DOHH2 (cell line): ENCODE data around the gene C9orf152.

ENCODE experiments used
- H3F3A ChIP-seq: fragments of 200-600 bp; sonication (generic), shearing (Covaris generic); 2 replicates; pipeline ENCODE4 v1.6.0; 2016; ENCODE audit warnings: antibody characterized with exemption, mild to moderate bottlenecking; ENCODE audit not compliant: control insufficient read depth, insufficient read depth
- H3K27ac ChIP-seq: fragments of 200-600 bp; sonication (generic); 2 replicates; pipeline ENCODE4 v1.5.1; 2014; ENCODE audit warnings: low read depth, mild to moderate bottlenecking, low read length, moderate library complexity
- H3K27me3 ChIP-seq: fragments of 200-600 bp; sonication (generic); 2 replicates; pipeline ENCODE4 v1.6.1; 2014; ENCODE audit warnings: mild to moderate bottlenecking, low read length, mixed read lengths; ENCODE audit not compliant: control insufficient read depth
- H3K36me3 ChIP-seq: fragments of 200-600 bp; sonication (generic); 2 replicates; pipeline ENCODE4 v1.6.1; 2014; ENCODE audit warnings: mild to moderate bottlenecking, low read length, moderate library complexity, mixed read lengths; ENCODE audit not compliant: control insufficient read depth
- H3K4me1 ChIP-seq: fragments of 200-600 bp; sonication (generic); 2 replicates; pipeline ENCODE4 v1.6.1; 2014; ENCODE audit warnings: mild to moderate bottlenecking, low read length, mixed read lengths; ENCODE audit not compliant: control insufficient read depth
- H3K4me2 ChIP-seq: fragments of 200-600 bp; sonication (generic); 2 replicates; pipeline ENCODE4 v1.6.0; 2014; ENCODE audit warnings: mild to moderate bottlenecking, low read length, moderate library complexity
- H3K4me3 ChIP-seq: fragments of 200-600 bp; sonication (generic); 2 replicates; pipeline ENCODE4 v1.5.1; 2014; ENCODE audit warnings: mild to moderate bottlenecking, low read length, mixed read lengths
- H3K79me2 ChIP-seq: fragments of 200-600 bp; sonication (generic); 2 replicates; pipeline ENCODE4 v1.6.1; 2014; ENCODE audit warnings: mild to moderate bottlenecking, low read length, mixed read lengths; ENCODE audit not compliant: control insufficient read depth
- H3K9me2 ChIP-seq: fragments of 200-600 bp; sonication (generic); replicated peaks from 2 replicates; pipeline ENCODE4 v1.6.1; 2014; ENCODE audit warnings: mild to moderate bottlenecking, low read length, mixed read lengths; ENCODE audit not compliant: control insufficient read depth
- H3K9me3 ChIP-seq: fragments of 200-600 bp; sonication (generic); 2 replicates; pipeline ENCODE4 v1.6.1; 2014; ENCODE audit warnings: antibody characterized with exemption, low read length, mixed read lengths; ENCODE audit not compliant: control insufficient read depth, insufficient read depth
- H4K20me1 ChIP-seq: fragments of 200-600 bp; sonication (generic); 2 replicates; pipeline ENCODE4 v1.6.0; 2014; ENCODE audit warnings: low read depth, mild to moderate bottlenecking, antibody characterized with exemption, low read length, moderate library complexity; ENCODE audit not compliant: control insufficient read depth, insufficient read depth
- EZH2phosphoT487 ChIP-seq: fragments of 200-600 bp; sonication (generic); IDR thresholded peaks from 2 replicates; pipeline ENCODE4 v1.6.1; 2017; ENCODE audit warnings: borderline replicate concordance, mild to moderate bottlenecking, antibody characterized with exemption, low read length, moderate library complexity, mixed read lengths
- TF ChIP-seq, protein P1 (sequence below): fragments of 200-600 bp; sonication (generic); IDR thresholded peaks from one replicate; pipeline ENCODE4 v1.5.1; 2014; ENCODE audit warnings: antibody characterized with exemption, mild to moderate bottlenecking, low read depth, low read length; ENCODE audit not compliant: poor library complexity, severe bottlenecking

C9orf152 gene

DNA sequence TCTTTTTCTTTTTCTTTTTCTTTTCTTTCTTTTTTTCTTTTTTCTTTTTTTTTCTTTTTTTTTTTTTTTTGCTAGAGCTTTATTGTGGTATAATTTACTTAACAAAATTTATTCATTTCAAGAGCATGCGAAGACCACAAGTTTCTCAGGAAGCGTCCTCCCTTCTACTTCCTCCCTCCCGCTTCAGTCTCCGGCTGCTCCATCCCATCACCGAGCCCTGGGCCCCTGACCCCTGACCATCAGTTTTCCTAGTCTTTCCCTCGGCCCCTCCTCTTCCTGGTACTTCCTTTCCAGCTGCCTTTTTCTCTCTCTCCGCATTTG, 34.7 kb downstream of the C9orf152 start:
- Histone ChIP-seq H3K27me3 (no peaks in the 10 kb centered on the region), H3K79me2 (no peaks in the 10 kb centered on the region), H4K20me1 (peaks cover 5% of the 10 kb centered on the region; the same call in 1 of the 2 replicates), H3K4me3 (no peak overlapping the region), H3K4me1 (no peaks in the 10 kb centered on the region), H3K9me3 (no peaks in the 10 kb centered on the region), H3F3A (peaks cover 18% of the 10 kb centered on the region), H3K9me2 (no peaks in the 10 kb centered on the region), H3K4me2 (no peak overlapping the region), H3K36me3 (peaks cover 36% of the 10 kb centered on the region), H3K27ac (no peak overlapping the region)
- no peak for TF ChIP-seq EZH2phosphoT487
- TF ChIP-seq, protein P1, sequence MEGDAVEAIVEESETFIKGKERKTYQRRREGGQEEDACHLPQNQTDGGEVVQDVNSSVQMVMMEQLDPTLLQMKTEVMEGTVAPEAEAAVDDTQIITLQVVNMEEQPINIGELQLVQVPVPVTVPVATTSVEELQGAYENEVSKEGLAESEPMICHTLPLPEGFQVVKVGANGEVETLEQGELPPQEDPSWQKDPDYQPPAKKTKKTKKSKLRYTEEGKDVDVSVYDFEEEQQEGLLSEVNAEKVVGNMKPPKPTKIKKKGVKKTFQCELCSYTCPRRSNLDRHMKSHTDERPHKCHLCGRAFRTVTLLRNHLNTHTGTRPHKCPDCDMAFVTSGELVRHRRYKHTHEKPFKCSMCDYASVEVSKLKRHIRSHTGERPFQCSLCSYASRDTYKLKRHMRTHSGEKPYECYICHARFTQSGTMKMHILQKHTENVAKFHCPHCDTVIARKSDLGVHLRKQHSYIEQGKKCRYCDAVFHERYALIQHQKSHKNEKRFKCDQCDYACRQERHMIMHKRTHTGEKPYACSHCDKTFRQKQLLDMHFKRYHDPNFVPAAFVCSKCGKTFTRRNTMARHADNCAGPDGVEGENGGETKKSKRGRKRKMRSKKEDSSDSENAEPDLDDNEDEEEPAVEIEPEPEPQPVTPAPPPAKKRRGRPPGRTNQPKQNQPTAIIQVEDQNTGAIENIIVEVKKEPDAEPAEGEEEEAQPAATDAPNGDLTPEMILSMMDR: no peak

GRCh38 chr9:110170357-110171257, 37.4 kb downstream of the C9orf152 start:
- peaks cover 19% of the 10 kb centered on the region for H3K79me2 ChIP-seq

DNA sequence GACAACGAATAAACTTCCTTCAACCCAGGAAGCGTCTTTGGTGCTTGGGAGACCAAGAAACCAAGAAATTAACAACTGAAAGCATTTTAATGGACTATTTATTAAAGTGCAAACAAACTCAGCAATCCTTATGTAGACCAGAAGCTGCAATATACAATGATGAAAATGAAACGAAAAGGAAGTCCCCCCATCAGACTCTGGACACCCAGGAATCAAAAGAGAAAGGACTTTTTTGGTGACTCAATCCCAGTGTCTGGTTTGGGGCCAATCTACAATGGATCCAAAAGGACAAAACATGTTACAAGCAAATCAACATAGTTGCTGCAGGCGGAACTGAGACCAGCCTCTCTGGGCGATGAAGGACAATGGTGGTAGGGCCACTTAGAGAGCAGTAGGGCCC, 39.5 kb downstream of the C9orf152 start:
- peaks cover 71% of the 10 kb centered on the region for H3K36me3 ChIP-seq
- H3K9me2 ChIP-seq: no peaks in the 10 kb centered on the region
- H3K4me1 ChIP-seq: no peaks in the 10 kb centered on the region
- H4K20me1 ChIP-seq: peaks cover 9% of the 10 kb centered on the region
- H3K9me3 ChIP-seq: no peaks in the 10 kb centered on the region
- H3K4me2 ChIP-seq: no peak overlapping the region
- peaks cover 11% of the 10 kb centered on the region; the same call in 1 of the 2 replicates for H3F3A ChIP-seq
- peaks cover 40% of the 10 kb centered on the region for H3K79me2 ChIP-seq
- H3K27ac ChIP-seq: no peak overlapping the region
- no peak overlapping the region for H3K4me3 ChIP-seq
- no peak for TF ChIP-seq EZH2phosphoT487
- TF ChIP-seq, protein P1: no peak
- H3K27me3 ChIP-seq: no peaks in the 10 kb centered on the region

More at GRCh38 chr9:110170357-110171257, 37.4 kb downstream of the C9orf152 start:
- TF ChIP-seq, protein P1: no peak
- no peak for TF ChIP-seq EZH2phosphoT487
- peaks cover 60% of the 10 kb centered on the region for H3K36me3 ChIP-seq
- H4K20me1 ChIP-seq: peaks cover 9% of the 10 kb centered on the region
- peaks cover 18% of the 10 kb centered on the region for H3F3A ChIP-seq
- H3K27ac ChIP-seq: no peak overlapping the region
- no peaks in the 10 kb centered on the region for H3K9me2 ChIP-seq
- no peaks in the 10 kb centered on the region for H3K4me1 ChIP-seq
- no peaks in the 10 kb centered on the region for H3K27me3 ChIP-seq
- no peak overlapping the region for H3K4me3 ChIP-seq
- H3K9me3 ChIP-seq: no peaks in the 10 kb centered on the region
- no peak overlapping the region for H3K4me2 ChIP-seq
